ENCODE results near the gene ARRDC5.
"Not testable (repeated sequence)": the region's sequence is repeated elsewhere in the genome, so short reads cannot be mapped to it uniquely, and the experiment has no call there.

The ARRDC5 gene

GRCh38 chr19:4909156-4909896 is 6.6 kb upstream of the ARRDC5 start, which contains the start of gene UHRF1:
Gene UHRF1 (plus strand): TSS chr19:4909501. CDS start chr19:4910886, 1,385 bp downstream.
- H3K4me3 ChIP-seq (ENCODE audit: low read depth, low read length): peak within 1 kb of the TSS; percentile 74
- DNase-seq (ENCODE audit: low read depth): no peak
- TF ChIP-seq CTCF (conservative IDR thresholded peaks at IDR 0.05; ENCODE audit: low read depth, low read length): no peak

- TF ChIP-seq CTCF (conservative IDR thresholded peaks at IDR 0.05; ENCODE audit: low read depth, low read length): no peak
- no peak for DNase-seq (ENCODE audit: low read depth)
- no peak overlapping the region for H3K4me3 ChIP-seq (ENCODE audit: low read depth, low read length)
These were observed 6.1 kb upstream of the ARRDC5 start for GRCh38 chr19:4908781-4909155.

- TF ChIP-seq CTCF (conservative IDR thresholded peaks at IDR 0.05; ENCODE audit: low read depth, low read length): no peak
- H3K4me3 ChIP-seq (ENCODE audit: low read depth, low read length): no peak overlapping the region
These were observed 5.7 kb upstream of the ARRDC5 start for GRCh38 chr19:4908360-4908759.

GRCh38 chr19:4906963-4907362 is 4.3 kb upstream of the ARRDC5 start:
- no peak for TF ChIP-seq CTCF (conservative IDR thresholded peaks at IDR 0.05; ENCODE audit: low read depth, low read length)
- no peak for DNase-seq (ENCODE audit: low read depth)
- H3K4me3 ChIP-seq (ENCODE audit: low read depth, low read length): no peak overlapping the region

More at GRCh38 chr19:4908360-4908759, 5.7 kb upstream of the ARRDC5 start:
- DNase-seq (ENCODE audit: low read depth): no peak

GRCh38 chr19:4904481-4904880 is 1.8 kb upstream of the ARRDC5 start:
- no peak for TF ChIP-seq CTCF (conservative IDR thresholded peaks at IDR 0.05; ENCODE audit: low read depth, low read length)

GRCh38 chr19:4900879-4901278 is 1.8 kb downstream of the ARRDC5 start:
- not testable (repeated sequence) for DNase-seq (ENCODE audit: low read depth); H3K4me3 ChIP-seq (ENCODE audit: low read depth, low read length)

More at GRCh38 chr19:4904481-4904880, 1.8 kb upstream of the ARRDC5 start:
- no peak for DNase-seq (ENCODE audit: low read depth)
- H3K4me3 ChIP-seq (ENCODE audit: low read depth, low read length): no peak overlapping the region

- no peak for DNase-seq (ENCODE audit: low read depth)
- H3K4me3 ChIP-seq (ENCODE audit: low read depth, low read length): no peak overlapping the region
- no peak for TF ChIP-seq CTCF (conservative IDR thresholded peaks at IDR 0.05; ENCODE audit: low read depth, low read length)
These were observed 5.5 kb downstream of the ARRDC5 start for GRCh38 chr19:4897146-4897545.

All from choroid plexus epithelial cell (primary cell).